Left hindlimb (tissue), 1 donor: Measurements from ENCODE around the gene RAB3C.

ENCODE experiments used
- DNase-seq: peaks from one replicate; pipeline ENCODE4 v3.0.0-alpha.2; 2018

The RAB3C gene

DNA sequence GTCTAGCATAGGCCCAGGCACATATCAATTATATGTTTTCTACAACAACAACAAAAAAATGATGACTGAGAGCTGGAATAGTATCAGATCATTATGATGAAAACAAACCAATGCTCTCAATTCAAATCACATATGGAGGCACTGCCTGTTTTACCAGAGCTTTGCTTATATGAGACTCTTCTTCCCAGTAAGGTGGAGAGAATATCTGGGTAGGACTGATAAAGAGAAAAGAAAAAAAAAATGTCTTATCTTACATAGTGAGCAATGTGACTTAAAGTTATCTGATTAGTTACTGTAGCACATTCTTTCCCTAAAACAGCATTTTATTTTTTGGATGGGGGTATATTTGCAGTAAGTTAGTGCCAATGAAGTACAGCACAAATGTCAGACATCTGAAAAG is 154.8 kb downstream of the RAB3C start:
- DNase-seq = no peak

DNA sequence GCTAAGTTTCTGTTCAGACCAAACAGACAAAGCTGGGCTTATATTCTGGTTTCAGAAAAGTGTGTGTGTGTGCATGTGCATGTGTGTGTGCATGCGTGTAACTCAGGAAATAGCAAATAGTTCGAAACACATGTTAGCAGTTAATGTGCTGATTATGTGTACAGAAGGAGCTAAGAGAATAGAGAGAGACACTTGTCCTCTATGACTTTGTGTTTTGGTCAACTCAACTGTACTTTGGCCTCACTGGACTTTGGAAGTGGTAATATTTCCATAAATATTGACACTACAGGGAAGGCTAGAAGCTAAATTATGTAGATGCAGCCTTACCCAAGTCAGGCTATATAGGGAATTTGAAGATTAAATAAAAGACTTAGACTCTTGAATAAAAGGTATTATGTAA is 155.5 kb downstream of the RAB3C start:
- no peak for DNase-seq

DNA sequence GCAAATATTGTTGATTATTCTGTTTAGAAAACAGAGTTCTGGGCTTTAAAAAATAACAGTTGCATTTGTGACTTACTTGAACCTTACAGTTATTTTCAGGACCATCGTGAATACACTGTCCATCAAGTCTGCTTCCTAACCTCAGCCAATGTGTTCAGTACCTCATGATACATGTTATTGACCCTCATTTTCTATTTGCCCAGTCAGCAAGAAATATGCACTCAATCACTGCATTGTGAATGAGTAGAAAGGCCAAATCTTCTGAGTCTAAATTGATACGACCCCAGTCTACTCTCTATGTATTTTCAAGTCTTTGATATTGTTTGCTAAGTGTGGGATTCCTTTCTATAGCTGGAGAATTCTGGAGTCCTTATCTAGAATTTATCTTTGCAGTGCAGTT is 156.2 kb downstream of the RAB3C start:
- DNase-seq = no peak

DNA sequence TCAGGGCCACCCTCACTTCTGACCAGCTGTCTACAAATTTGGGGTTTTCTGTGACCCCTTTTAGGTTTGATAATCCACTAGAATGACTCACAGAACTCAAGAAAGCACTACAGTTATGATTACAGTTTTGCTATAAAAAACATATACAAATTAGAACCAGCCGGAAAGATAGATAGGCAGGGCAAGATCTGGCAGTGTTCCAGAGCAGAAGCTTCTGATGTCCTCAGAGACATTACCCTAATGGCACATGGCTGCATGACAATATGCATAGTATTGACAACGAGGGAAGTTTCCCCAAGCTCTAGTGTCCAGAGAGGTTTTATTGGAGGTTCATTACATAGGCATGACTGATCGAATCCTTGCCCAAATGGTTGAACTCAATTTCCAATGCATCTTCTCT is 158.1 kb downstream of the RAB3C start:
- DNase-seq = no peak

DNA sequence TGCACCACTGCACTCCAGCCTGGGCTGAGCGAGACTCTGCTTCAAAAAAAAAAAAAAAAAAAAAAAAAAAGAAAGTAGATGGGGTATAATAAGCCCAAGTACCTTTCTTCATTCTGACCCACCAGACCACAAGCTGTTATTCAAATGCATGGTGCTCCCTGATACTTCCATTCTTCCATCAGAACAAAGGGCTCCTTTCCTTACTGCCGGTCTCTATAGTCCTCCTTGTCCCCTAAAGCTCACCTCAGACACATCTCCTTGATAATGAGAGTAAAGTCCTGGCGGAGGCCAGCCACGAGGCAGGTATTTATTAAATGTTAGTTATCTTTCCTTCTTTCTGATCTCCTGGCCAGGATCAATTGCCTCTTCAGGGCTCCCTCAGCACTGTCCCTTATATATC is 162.5 kb downstream of the RAB3C start:
- DNase-seq = no peak

DNA sequence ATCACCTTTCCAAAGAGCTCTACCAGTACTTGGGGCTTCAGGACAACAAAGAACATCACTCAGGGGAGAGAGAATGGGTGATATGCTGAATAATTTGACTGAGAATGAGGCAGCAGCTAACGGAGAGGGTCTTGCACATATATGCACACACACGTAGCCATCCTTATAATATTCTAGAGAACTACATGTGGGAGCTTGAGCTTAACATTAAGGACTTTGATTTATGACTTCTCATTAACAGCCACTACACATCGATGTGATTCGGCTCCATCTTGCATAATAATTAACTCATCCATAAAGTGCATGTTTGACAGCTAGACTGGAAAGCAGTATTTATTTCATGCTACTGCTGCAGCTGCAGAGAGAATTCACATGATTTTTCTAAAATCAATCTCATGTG is 163.4 kb downstream of the RAB3C start:
- no peak for DNase-seq

DNA sequence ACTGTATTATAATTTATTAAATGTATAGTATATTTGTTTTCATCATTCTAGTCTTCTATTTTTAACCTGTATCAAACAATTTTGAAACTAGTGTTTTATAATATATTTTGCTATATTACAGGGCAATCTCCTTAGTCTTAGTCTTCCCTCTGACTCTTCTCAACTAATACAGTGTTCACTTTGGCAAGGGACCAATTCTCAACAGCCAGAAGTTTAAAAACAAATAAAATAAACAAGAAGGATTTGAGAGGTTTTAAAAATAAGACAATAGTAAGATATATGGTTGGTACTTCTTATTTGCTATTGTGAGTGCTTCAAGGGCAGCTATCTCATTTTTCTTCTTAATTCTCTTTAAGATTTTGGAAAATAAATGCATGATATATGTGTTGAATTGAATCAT is 167.2 kb downstream of the RAB3C start:
- DNase-seq = no peak

DNA sequence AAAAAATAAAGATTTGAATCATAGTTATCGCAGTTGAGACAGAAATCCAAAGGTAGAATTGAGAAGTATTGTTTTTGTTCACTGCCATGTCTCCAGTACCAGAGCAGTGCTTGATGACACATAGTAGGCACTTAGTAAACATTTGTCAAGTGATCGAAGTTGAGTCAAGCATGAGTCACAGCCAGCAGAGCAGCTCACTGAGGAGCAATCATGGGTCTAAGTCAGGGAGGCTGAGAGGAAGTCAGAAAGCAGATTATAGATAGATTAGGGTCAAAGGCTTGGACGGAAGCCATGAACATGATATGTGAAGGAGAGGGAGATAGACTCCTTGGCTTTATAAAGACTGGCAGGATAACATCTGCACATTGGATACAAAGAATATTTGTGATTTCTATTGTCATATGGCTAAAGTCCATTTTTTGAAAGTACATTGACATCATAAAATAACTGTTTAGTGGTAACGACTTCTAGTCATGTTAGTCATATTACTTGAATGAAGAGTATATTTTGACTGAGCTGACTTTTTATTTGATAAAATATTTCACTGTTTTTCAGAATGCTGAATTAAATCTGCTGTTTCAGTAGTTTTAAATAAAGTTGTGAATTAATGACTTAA is 168.5 kb downstream of the RAB3C start:
- DNase-seq = no peak

DNA sequence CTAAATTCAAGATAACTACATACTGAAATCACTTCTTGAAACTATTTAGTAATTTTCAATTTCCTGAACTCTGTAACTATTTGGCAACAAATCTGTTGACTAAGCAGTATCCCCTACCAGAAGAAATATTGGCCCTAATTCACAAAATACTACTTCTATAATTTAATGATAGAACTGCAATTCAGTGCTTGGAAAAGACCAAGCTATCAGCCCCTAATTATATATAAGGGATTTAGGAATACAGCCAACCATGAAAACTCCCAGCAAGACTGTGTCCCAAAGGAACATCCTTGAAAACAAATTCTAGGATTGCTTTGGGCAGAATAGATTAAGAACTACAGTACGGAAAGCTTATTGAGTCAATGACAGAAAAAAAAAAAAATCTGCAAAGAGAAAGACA is 169.2 kb downstream of the RAB3C start:
- no peak for DNase-seq

DNA sequence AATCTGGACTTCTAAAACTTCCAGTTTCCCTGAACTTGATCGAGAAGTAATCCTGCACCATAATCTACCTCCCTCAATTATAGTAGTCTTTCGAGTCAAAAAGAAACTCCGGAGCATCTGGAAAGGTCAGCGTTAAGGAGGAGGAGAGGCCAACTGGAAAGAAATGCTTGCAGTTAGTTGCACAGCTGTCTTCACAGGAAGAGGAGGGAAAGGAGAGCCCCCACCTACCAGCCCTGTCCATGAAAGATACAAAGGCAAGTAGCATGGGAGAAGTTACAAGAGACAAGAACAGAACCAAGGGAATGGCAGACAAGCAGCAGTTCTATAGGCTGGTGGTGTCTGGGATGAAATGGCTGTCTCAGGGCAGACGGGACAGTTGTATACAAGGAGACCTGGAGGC is 170.6 kb downstream of the RAB3C start:
- DNase-seq = no peak

DNA sequence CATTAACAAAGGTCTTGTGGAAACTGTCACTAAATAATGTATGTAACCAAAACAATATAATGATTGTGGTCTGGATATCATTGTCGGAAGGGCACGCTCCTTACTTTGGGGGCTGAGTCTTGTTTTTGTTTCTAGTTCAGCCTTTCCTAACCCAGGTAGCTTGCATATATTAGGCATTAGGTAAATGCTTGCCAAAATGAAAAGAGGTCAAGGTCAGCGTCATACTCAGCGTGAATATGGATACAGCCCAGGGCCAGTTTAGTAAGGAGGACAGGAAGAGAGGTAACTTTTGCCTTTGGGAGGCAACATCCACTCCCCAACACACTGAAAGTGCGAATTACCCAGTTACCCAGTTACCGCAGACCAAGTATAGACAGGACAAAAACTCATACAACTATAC is 171.4 kb downstream of the RAB3C start:
- no peak for DNase-seq

DNA sequence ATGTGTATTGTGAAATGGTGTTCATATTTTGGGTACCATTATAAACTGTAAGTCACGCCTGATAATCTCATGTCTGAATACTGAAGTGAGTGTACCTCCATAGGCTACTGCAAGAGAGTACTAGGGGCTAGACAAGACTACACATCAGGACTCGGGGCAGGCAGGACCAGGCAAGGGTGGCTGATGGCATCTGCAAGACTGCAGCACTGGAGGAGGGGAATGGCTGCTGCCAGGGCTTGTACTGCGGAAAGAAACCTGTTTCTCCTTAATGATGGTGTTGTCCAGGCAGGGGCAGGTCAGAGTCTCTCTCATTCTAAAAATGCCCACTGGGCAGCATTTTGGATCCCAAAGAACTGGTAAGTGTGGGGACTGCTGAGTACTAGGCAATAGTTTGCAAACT is 172.5 kb downstream of the RAB3C start:
- no peak for DNase-seq

DNA sequence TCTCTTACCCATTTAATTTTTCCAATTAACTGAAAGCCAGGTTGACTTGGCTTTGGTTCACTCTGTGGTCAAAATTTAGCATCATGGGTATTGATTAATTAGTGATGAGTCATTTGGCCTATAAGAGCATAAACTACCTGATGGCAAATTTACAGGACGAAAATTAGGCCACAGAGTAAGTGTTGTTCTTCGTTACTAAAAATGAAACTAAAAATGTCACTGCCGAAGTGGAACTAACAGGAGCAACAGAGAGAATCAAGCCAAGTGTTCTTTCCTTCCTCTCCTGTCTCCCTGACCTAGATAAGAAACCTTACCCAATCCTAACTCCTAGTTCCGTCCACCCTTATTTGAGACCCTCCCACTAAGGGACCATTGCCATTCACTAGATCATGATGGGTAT is 176.9 kb downstream of the RAB3C start:
- DNase-seq = no peak

DNA sequence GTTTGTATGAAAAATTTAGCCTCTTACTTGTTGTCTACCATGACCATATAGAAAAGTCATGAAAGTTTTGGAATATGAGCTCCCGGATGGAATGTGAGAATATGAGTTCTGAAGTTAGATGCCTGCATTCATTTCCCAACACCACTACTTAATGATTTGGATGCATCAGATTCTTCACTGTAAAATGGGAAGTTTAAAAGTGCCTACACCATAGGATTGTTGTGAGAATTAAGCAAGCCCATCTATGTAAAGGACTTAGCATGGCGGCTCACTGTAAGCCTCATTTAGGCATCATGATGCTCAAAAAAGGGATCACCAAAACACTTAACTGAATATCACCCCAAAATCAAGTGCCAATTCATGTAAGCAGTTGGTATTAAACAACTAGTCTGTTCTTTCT is 177.3 kb downstream of the RAB3C start:
- DNase-seq = no peak

DNA sequence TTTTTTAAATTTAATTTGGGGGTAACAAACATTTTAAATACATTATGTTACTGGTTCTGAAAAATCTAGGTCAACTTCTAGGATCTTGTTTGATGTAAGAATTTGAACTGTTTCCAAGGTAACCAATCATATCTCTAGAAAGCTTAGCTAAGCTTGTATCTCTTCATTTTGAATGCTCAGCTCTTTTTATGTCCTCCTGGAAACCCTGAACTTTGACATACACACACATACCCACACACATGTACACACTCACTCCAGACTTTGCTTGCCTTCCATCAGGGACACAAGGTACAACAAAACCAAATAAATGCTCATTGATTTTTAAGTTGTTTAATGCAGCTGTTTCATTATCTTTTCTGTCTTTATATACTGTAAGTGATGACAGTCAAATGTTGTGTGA is 178.5 kb downstream of the RAB3C start:
- no peak for DNase-seq

DNA sequence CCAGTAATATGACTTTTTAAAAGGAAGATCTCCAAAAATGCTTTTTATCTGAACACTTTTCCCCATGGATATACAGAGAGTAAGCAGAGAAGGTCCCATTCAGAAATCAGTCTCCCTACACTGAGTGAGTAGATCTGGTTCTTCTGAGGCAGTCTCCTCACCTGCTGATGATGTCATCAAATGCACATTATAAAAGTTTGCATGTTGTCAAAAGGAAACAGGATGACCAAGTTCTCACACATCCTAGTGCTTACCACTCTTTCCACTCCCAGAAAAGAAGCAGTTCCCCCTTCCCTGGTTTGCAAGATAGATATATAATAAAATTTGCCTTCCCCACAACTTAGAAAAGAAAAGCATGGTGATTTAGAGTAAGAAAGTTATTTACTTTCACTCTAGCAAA is 180.5 kb downstream of the RAB3C start:
- no peak for DNase-seq

DNA sequence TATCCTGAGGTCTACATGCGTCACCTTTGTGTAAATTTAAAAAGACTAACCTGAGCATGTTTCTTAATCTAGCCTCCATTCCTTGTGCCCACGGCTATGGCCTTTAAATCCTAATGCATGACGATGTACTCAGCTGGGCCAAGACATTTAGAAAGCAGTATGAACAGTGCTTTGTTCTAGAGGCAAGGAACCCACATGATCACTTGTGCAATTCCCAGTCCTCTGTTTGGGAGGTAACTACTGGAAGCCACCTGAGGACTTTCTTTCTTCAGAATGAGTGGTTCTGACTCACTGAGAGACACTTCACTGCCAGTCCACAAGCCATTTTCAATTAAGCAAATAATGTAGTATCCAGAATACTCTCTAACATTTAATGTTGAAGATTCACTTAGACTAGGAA is 181.3 kb downstream of the RAB3C start:
- DNase-seq = no peak

DNA sequence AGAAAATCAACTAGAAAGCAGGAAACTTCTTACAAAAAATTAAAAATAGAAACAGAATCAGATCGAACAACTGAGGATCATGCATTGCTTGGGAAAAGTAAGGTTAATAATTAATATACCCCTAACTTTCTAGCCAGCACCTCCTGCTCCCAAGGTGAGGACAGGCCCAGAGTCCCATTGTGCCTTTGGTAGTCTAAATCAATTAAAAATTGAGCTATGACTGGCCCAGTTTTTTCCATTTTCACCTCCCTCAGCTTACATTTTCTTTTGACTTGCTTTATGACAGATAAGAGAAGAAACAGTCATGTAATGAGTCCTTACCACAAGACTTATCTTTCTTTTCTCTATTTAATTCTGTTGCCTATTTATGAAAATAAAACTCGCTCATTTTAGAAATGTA is 182.2 kb downstream of the RAB3C start:
- DNase-seq = no peak

DNA sequence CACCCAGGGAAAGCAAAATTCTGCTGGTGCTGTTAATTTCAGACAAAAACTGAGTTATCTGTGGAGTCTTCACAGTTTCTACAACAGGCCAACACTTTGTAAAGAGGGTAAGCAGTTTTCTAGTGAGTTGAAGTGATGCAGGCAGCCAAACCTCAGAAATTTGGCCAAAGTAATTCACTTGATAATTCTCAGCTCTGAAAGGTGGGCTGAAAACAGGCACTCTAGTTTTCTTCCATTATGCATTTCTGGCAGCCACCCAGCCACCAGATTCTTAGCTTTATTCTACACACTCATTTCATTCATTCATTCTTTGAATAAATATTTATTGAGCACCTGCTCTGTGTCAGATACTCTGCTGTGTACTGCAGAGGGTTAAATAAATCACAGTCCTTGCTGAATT is 184.2 kb downstream of the RAB3C start:
- no peak for DNase-seq

DNA sequence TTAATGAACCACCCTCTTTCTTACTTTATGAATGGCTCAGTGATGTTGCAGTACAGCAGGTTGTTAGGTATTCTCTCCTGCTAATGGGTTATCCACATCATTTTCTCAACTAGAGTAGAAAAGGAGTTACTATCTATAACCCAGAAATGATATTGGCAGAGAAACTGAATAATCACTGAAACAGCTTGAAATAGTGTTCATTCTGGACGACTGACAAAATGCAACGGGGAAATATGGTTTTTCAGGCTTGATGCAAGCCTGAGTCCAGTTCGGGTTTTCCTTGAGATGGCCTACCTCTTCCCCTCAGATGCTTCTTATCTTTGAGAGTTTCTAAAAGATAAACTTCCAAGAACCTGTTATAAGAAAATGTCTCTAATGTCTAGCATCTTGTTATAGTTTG is 187.3 kb downstream of the RAB3C start:
- DNase-seq = no peak

DNA sequence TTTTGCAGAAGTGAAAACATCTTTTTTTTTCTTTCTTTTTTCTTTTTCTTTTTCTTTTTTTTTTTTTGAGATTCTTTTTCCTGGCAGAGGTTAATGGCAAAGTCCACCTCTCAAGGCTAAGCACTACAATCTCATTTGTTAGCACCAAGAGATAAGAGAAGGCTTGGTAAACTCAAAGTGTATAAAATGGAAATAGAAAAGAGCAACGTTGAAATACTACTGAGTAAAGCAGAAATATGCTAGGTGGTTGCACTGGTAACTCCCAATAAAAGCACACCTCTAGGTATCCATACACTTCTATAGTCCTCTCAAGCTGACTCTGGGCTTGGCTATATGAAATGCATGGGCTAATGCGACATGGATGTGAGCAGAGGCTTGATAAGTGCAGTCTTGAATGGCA is 188.9 kb downstream of the RAB3C start:
- DNase-seq = no peak

DNA sequence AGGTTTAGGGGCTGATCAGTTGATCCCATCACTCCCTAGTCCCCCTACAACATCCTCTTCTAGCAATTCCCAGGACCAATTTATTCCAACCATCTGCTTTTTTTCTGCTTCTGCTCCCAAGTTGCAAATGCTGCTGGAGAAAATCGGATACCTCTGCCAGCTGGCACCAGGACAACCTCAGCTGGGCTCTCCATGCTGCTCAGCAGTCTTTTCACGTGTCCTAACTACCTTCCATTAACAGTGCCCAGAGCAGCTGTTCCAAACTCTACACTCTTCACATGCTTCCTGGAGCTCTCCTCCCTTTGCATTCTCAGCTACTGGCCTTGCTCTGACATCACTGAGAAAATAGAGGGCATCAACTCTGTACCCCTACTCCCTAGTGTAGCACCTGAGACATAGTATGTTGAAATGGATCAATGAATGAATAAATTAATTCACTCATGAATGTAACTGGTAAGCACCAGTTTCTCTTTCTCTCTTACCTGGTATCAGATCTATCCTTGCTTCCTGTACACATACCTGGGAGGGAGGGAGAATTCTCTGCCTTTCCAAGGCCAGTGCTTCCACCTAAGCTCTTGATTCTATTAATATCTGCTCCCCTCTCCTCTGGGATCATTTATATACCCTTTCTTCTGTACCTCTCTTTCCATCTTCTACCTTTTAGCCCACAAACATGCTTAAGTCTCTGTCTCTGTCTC is 191.0 kb downstream of the RAB3C start:
- DNase-seq = peak; percentile 42

DNA sequence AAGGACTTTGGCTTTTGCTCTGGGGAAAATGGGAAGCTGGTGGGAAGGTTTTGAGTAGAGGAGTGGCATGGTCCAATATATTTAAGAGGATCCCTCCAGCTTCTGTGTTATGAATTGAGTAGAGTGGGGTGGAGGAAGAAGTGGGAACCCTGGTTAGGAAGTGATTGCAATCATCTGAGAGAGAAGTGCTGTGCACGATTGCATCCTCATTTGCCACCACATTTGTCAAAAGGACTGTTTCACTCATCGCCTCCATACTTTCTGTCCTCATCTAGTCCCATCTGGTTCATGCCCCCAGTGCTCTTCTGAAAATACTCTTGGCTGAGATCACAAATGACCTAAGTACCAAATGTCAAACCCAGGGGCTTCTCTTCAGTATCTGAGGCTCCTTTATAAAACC is 192.1 kb downstream of the RAB3C start:
- DNase-seq = no peak

DNA sequence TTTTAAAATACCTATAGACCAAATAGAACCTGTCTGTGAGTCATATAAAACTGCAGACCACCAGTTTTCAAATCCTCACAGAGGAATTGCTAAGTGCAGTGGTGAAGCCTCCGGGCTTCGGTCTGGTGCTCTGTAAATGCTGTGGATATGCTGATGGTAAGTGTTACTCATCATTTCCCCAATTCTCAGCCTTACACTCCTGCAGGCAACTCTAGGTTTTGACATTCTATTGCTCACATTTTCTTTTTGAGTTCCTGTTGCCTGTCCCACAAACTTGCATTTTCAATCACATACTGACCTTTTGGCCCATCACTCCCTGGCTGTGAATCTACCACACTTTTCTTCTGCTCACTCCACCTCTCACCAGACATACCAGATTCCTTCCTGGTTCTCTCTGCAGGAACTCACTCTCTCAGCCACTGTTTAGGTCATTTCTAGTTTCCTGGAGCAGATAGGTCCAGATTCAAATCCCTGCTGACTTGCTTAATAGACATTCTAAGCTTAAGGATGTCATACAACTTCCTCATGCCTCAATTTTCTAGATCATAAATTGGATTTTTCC is 192.9 kb downstream of the RAB3C start:
- DNase-seq = no peak

DNA sequence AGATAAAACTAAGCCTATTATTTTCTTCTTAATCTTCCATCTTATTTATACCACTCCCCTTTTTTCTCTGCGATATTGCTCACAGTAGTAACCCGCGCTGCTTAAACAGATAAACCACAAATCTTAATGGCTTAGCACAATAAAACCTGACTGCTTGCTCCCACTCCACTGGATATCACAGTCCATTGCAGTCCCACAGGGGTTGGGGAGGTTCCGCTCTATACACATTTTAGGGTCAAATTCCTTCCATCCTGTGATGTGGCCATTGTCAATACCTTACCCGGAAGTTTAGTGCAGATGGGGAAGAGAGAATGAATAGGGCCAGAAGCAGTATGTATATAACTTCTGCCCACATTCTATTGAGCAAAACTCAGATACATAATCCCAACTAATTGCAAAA is 193.7 kb downstream of the RAB3C start:
- no peak for DNase-seq
